Endothelial cell of umbilical vein (primary cell): ENCODE results near the gene OVCH1. TPM values are rescaled to one million over a fixed set of nuclear protein-coding genes. Genes with fewer than 3 reads are reported as not detected.

Experiments used
- BruUV-seq: library from RNA; stranded (reverse); fragments of 400-500 nt; replicated peaks from 2 replicates; lab custom pipeline; 2021; lab: Mats Ljungman, UMichigan
- CTCF ChIA-PET: fragments of 300-600, 350-600 bp; sonication (Branson Sonifier 250); formaldehyde crosslinking; loops from one replicate; lab custom pipeline; 2021; ENCODE audit warnings: antibody characterized with exemption, inconsistent platforms; lab: Charles Lee
- POLR2A ChIA-PET: fragments of 300-600, 350-600 bp; sonication (Branson Sonifier 250); formaldehyde crosslinking; loops from one replicate; lab custom pipeline; 2021; ENCODE audit warnings: antibody characterized with exemption, inconsistent platforms; lab: Charles Lee
- DNase-seq: peaks from one replicate; pipeline ENCODE4 v3.0.0-alpha.2; 2011; ENCODE audit warnings: low read depth, low spot score
- FAIRE-seq: peaks from 2 replicates; lab custom pipeline; 2011; peaks lifted over from hg19 to GRCh38; lab: Jason Lieb, UNC
- H2AFZ ChIP-seq: 2 replicates; pipeline ENCODE4 v1.6.0; 2012; ENCODE audit warnings: low read depth, low read length, control low read depth, inconsistent platforms
- H3K27ac ChIP-seq: 2 replicates; pipeline ENCODE4 v1.5.1; 2011; ENCODE audit warnings: low read depth, mild to moderate bottlenecking, control low read depth, low read length, moderate library complexity; ENCODE audit not compliant: insufficient read depth
- H3K27me3 ChIP-seq, 2 experiments: 2 replicates each; pipeline versions ENCODE4 v1.6.0 to v1.6.1; 2011; ENCODE audit warnings: low read length in 2 of 2, mixed read lengths in 1 of 2; ENCODE audit not compliant: control insufficient read depth in 2 of 2, insufficient read depth in 2 of 2
- H3K36me3 ChIP-seq, 2 experiments: 2 replicates in 1 of 2; 3 replicates in 1 of 2; pipeline ENCODE4 v1.5.1; 2011; ENCODE audit warnings: low read length in 2 of 2, mild to moderate bottlenecking in 1 of 2, moderate library complexity in 1 of 2; ENCODE audit not compliant: control insufficient read depth in 2 of 2, insufficient read depth in 2 of 2; ENCODE audit errors: extremely low read depth in 1 of 2
- H3K4me1 ChIP-seq: 3 replicates; pipeline ENCODE4 v1.5.1; 2011; ENCODE audit warnings: mild to moderate bottlenecking, low read length; ENCODE audit not compliant: control insufficient read depth, insufficient read depth; ENCODE audit errors: extremely low read depth
- H3K4me2 ChIP-seq: 2 replicates; pipeline ENCODE4 v1.6.1; 2011; ENCODE audit warnings: low read length, control low read depth, mixed read lengths; ENCODE audit not compliant: insufficient read depth
- H3K4me3 ChIP-seq, 3 experiments: fragments of 200-600 bp in 1 of 3; sonication (generic), shearing (Covaris generic) in 1 of 3; replicated peaks in 1 of 3; 2 replicates each; pipeline ENCODE4 v1.5.1; 2011 to 2016; ENCODE audit warnings: control low read depth in 3 of 3, low read length in 3 of 3, mild to moderate bottlenecking in 2 of 3, inconsistent platforms in 1 of 3, low read depth in 1 of 3, moderate library complexity in 1 of 3; ENCODE audit not compliant: insufficient read depth in 1 of 3
- H3K79me2 ChIP-seq: 2 replicates; pipeline ENCODE4 v1.6.0; 2012; ENCODE audit warnings: low read length, inconsistent platforms; ENCODE audit not compliant: control insufficient read depth, insufficient read depth
- H3K9ac ChIP-seq: replicated peaks from 2 replicates; pipeline ENCODE3; 2011; ENCODE audit warnings: low read length, control low read depth; ENCODE audit not compliant: insufficient read depth; ENCODE audit errors: extremely low read depth
- H3K9me1 ChIP-seq: replicated peaks from 3 replicates; pipeline ENCODE4 v1.6.0; 2011; ENCODE audit warnings: mild to moderate bottlenecking, low read length; ENCODE audit not compliant: control insufficient read depth, insufficient read depth; ENCODE audit errors: extremely low read depth
- H3K9me3 ChIP-seq: replicated peaks from 2 replicates; pipeline ENCODE4 v1.5.1; 2012; ENCODE audit warnings: low read length, inconsistent platforms; ENCODE audit not compliant: control insufficient read depth, insufficient read depth
- H4K20me1 ChIP-seq: replicated peaks from 2 replicates; pipeline ENCODE3; 2011; ENCODE audit warnings: mild to moderate bottlenecking, low read length; ENCODE audit not compliant: control insufficient read depth, insufficient read depth; ENCODE audit errors: extremely low read depth
- EZH2 ChIP-seq: IDR thresholded peaks from 2 replicates; pipeline ENCODE4 v1.6.1; 2012; ENCODE audit warnings: borderline replicate concordance, low read depth, mild to moderate bottlenecking, moderate library complexity, low read length, inconsistent platforms; ENCODE audit not compliant: severe bottlenecking
- GATA2 ChIP-seq: IDR thresholded peaks from 2 replicates; pipeline ENCODE4 v1.7.0; 2011; ENCODE audit warnings: low read depth, mild to moderate bottlenecking, moderate library complexity, mixed read lengths, low read length; ENCODE audit not compliant: insufficient read length, insufficient read depth
- JUN ChIP-seq: IDR thresholded peaks from 2 replicates; pipeline ENCODE4 v1.6.1; 2011; ENCODE audit warnings: borderline replicate concordance, low read depth; ENCODE audit not compliant: insufficient read length, insufficient read depth
- MYC ChIP-seq: IDR thresholded peaks from one replicate; pipeline ENCODE4 v1.6.1; 2011; ENCODE audit warnings: mild to moderate bottlenecking, low read depth, low read length
- POLR2AphosphoS5 ChIP-seq: IDR thresholded peaks from 2 replicates; pipeline ENCODE4 v1.6.1; 2012; ENCODE audit warnings: low read depth, mild to moderate bottlenecking, control low read depth, low read length, moderate library complexity; ENCODE audit not compliant: insufficient read depth
- dilution Hi-C: fragments of 300-500 bp; cut with MboI; formaldehyde crosslinking; loops from one replicate; pipeline ENCODE4 v1.15.0; 2019; ENCODE audit warnings: low sequenced_read_pairs; ENCODE audit not compliant: extremely low pct_ligation_motif_present
- intact Hi-C: fragments of 100-400 bp; cut with micrococcal nuclease; formaldehyde crosslinking; loops from one replicate; pipeline ENCODE4 v1.10.0; 2022
- polyA plus RNA-seq, 4 experiments: library from polyadenylated mRNA; depleted of rRNA in 3 of 4; stranded (reverse) in 3 of 4; unstranded in 1 of 4; fragments of >200 nt; gene quantifications; 2 replicates each; pipeline versions ENCODE4 v1.2.1 to v1.2.3, GENCODE V29; 2011 to 2012; ENCODE audit warnings: missing spikeins in 1 of 4
- total RNA-seq: library from RNA; stranded (reverse); gene quantifications from 2 replicates; pipeline ENCODE4 v1.2.3, GENCODE V29; 2021
- TF ChIP-seq, protein P1 (sequence below), 2 donors: IDR thresholded peaks; 1 replicate in 1 of 2; 2 replicates in 1 of 2; pipeline ENCODE4 v1.5.1; 2011; ENCODE audit warnings: low read length in 2 of 2, mild to moderate bottlenecking in 2 of 2, moderate library complexity in 2 of 2, control low read depth in 1 of 2, inconsistent platforms in 1 of 2, low read depth in 1 of 2; ENCODE audit not compliant: insufficient read depth in 1 of 2; ENCODE audit errors: extremely low read depth in 1 of 2
- TF ChIP-seq, protein P2 (sequence below): IDR thresholded peaks from 2 replicates; pipeline ENCODE4 v1.6.1; 2011; ENCODE audit not compliant: insufficient read depth, insufficient read length

The OVCH1 gene
- total and polyA plus RNA-seq, 2 donors (not counting 3 experiments of a cell fraction or from before 2014, with no cell fraction given): 0.01 TPM; not detected in 1

- H3K79me2 ChIP-seq: no peaks in the 10 kb centered on the region
- H3K36me3 ChIP-seq: no peaks in the 10 kb centered on the region
- no peak overlapping the region for H3K4me3 ChIP-seq
- FAIRE-seq (no peak), DNase-seq (no peak)
- H2AFZ ChIP-seq: no peak overlapping the region
- H3K9me3 ChIP-seq: no peaks in the 10 kb centered on the region
- no peaks in the 10 kb centered on the region for H3K27me3 ChIP-seq
- BruUV-seq: no TSS peak
- dilution Hi-C loops (no loop called here), intact Hi-C loops (no loop called here)
- POLR2A ChIA-PET: no interaction called here
- no peak for TF ChIP-seq EZH2
- TF ChIP-seq, protein P1, sequence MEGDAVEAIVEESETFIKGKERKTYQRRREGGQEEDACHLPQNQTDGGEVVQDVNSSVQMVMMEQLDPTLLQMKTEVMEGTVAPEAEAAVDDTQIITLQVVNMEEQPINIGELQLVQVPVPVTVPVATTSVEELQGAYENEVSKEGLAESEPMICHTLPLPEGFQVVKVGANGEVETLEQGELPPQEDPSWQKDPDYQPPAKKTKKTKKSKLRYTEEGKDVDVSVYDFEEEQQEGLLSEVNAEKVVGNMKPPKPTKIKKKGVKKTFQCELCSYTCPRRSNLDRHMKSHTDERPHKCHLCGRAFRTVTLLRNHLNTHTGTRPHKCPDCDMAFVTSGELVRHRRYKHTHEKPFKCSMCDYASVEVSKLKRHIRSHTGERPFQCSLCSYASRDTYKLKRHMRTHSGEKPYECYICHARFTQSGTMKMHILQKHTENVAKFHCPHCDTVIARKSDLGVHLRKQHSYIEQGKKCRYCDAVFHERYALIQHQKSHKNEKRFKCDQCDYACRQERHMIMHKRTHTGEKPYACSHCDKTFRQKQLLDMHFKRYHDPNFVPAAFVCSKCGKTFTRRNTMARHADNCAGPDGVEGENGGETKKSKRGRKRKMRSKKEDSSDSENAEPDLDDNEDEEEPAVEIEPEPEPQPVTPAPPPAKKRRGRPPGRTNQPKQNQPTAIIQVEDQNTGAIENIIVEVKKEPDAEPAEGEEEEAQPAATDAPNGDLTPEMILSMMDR (IDR thresholded peaks at IDR 0.05; ENCODE audit: extremely low read depth in 1 of 2, insufficient read depth in 1 of 2, low read depth in 1 of 2, low read length in 2 of 2): no peak
- TF ChIP-seq, protein P2, sequence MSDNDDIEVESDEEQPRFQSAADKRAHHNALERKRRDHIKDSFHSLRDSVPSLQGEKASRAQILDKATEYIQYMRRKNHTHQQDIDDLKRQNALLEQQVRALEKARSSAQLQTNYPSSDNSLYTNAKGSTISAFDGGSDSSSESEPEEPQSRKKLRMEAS: no peak
- no peak for TF ChIP-seq POLR2AphosphoS5
- no peak for TF ChIP-seq MYC
- no peak for TF ChIP-seq GATA2
- no peak for TF ChIP-seq JUN
- no peaks in the 10 kb centered on the region for H4K20me1 ChIP-seq
- no peaks in the 10 kb centered on the region for H3K4me1 ChIP-seq
- no peaks in the 10 kb centered on the region for H3K9me1 ChIP-seq
- CTCF ChIA-PET: interaction anchor here (1.1 kb wide), 1 partner anchor 14 kb away, joined by 3 read pairs; no protein-coding TSS in a partner anchor
- H3K27ac ChIP-seq: no peak overlapping the region
- H3K4me2 ChIP-seq: no peak overlapping the region
- H3K9ac ChIP-seq: no peak overlapping the region
Measured at GRCh38 chr12:29533815-29534489, 36.5 kb upstream of the OVCH1 start.
